ENCODE results near the gene KDM4B.

KDM4B gene

DNA sequence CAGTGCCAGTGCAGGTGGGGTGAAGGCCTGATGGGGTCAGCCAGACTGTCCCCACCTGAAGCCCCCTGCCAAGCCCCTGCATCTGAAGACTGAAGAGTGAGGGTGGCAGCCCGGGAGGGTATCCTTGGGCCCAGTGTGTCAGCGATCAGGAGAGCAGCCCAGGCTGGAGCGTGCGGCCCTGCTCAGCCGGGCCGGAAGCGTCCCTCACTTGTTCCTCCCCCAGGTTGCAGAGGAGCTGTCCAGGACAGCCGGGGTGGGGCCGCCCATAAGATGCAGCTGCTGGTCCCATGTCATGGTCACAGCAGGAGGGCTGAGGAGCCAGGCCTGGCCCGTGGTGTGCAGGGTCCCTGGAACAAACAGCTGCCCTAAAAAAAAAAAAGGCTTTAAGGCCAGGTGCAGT, 55.4 kb downstream of the KDM4B start:
- no peaks in the 10 kb centered on the region for H3K4me1 ChIP-seq (ENCODE audit: insufficient read depth, low read length)
- no peak overlapping the region for H3K9ac ChIP-seq (ENCODE audit: low read depth, low read length)
- peaks cover 92% of the 10 kb centered on the region for H3K79me2 ChIP-seq (ENCODE audit: insufficient read depth, low read length)
- H3K27me3 ChIP-seq (ENCODE audit: insufficient read depth, low read length, poor library complexity), result no peaks in the 10 kb centered on the region
- DNase-seq (no peak), ATAC-seq (ENCODE audit: insufficient read depth, low read depth) (no peak)
- H4K20me1 ChIP-seq (ENCODE audit: insufficient read depth, low read length), result peaks cover 73% of the 10 kb centered on the region
- H3K4me2 ChIP-seq (ENCODE audit: insufficient read depth, low read length), result no peak overlapping the region
- H3K9me3 ChIP-seq (ENCODE audit: insufficient read depth, low read length, severe bottlenecking), result no peaks in the 10 kb centered on the region
- no peak for TF ChIP-seq CTCF (IDR thresholded peaks at IDR 0.05; ENCODE audit: borderline replicate concordance, extremely low read depth, low read length, poor library complexity, severe bottlenecking)
- TF ChIP-seq EZH2 (IDR thresholded peaks at IDR 0.05; ENCODE audit: borderline replicate concordance, low read depth, low read length, severe bottlenecking), result no peak
- no peak overlapping the region for H2AFZ ChIP-seq (ENCODE audit: low read depth, low read length)
- H3K4me3 ChIP-seq (ENCODE audit: low read depth in 1 of 2, low read length in 2 of 2), result no peak overlapping the region
- H3K36me3 ChIP-seq (ENCODE audit: insufficient read depth, low read length), result peaks cover 17% of the 10 kb centered on the region
- H3K27ac ChIP-seq (ENCODE audit: low read length), result no peak overlapping the region

GRCh38 chr19:5025027-5025426, 56.1 kb downstream of the KDM4B start:
- peaks cover 92% of the 10 kb centered on the region for H3K79me2 ChIP-seq (ENCODE audit: insufficient read depth, low read length)
- H4K20me1 ChIP-seq (ENCODE audit: insufficient read depth, low read length), result peaks cover 73% of the 10 kb centered on the region
- no peak overlapping the region for H2AFZ ChIP-seq (ENCODE audit: low read depth, low read length)
- H3K4me2 ChIP-seq (ENCODE audit: insufficient read depth, low read length), result no peak overlapping the region
- no peaks in the 10 kb centered on the region for H3K9me3 ChIP-seq (ENCODE audit: insufficient read depth, low read length, severe bottlenecking)
- H3K4me3 ChIP-seq (ENCODE audit: low read depth in 1 of 2, low read length in 2 of 2), result no peak overlapping the region
- H3K4me1 ChIP-seq (ENCODE audit: insufficient read depth, low read length), result no peaks in the 10 kb centered on the region
- H3K9ac ChIP-seq (ENCODE audit: low read depth, low read length), result no peak overlapping the region
- ATAC-seq (ENCODE audit: insufficient read depth, low read depth) (no peak), DNase-seq (no peak)
- TF ChIP-seq EZH2 (IDR thresholded peaks at IDR 0.05; ENCODE audit: borderline replicate concordance, low read depth, low read length, severe bottlenecking), result no peak
- TF ChIP-seq CTCF (IDR thresholded peaks at IDR 0.05; ENCODE audit: borderline replicate concordance, extremely low read depth, low read length, poor library complexity, severe bottlenecking), result no peak
- H3K36me3 ChIP-seq (ENCODE audit: insufficient read depth, low read length), result peaks cover 10% of the 10 kb centered on the region
- H3K27ac ChIP-seq (ENCODE audit: low read length), result no peak overlapping the region
- no peaks in the 10 kb centered on the region for H3K27me3 ChIP-seq (ENCODE audit: insufficient read depth, low read length, poor library complexity)

DNA sequence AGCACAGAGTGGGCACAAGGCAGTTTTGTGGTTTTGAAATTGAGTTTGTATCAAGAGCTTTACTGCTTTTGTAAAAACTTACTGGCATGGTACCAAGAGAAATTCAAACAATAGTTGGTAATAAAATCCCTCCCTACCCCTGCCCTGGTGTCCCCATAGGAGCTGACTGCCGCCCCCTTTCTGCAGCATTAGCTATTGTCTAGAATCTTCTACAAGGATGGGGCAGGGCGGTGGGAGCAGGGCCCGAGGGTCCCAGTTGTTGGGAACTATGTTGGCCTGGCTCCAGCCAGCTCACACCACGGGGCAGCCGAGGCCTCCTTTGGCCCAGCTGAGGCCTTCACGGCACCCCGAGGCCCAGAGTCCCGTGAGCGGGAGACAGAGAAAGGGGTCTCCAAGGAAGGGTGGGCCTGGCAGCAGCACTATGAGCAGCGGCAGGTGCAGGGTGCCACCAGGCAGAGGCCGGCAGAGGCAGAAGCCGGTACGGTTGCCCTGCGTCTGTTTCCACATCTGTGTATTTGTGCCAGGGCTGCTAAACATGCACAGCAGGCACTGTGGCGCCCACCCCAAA, 57.9 kb downstream of the KDM4B start:
- H3K36me3 ChIP-seq (ENCODE audit: insufficient read depth, low read length), result peaks cover 10% of the 10 kb centered on the region; the same call in 1 of the 2 replicates

More for the DNA sequence above, 57.9 kb downstream of the KDM4B start:
- H3K27ac ChIP-seq (ENCODE audit: low read length), result no peak overlapping the region
- DNase-seq (no peak), ATAC-seq (ENCODE audit: insufficient read depth, low read depth) (no peak)
- H3K9me3 ChIP-seq (ENCODE audit: insufficient read depth, low read length, severe bottlenecking), result no peaks in the 10 kb centered on the region
- no peak overlapping the region for H3K4me3 ChIP-seq (ENCODE audit: low read depth in 1 of 2, low read length in 2 of 2)
- peaks cover 83% of the 10 kb centered on the region for H4K20me1 ChIP-seq (ENCODE audit: insufficient read depth, low read length)
- peaks cover 5% of the 10 kb centered on the region for H3K4me1 ChIP-seq (ENCODE audit: insufficient read depth, low read length)
- H3K27me3 ChIP-seq (ENCODE audit: insufficient read depth, low read length, poor library complexity), result no peaks in the 10 kb centered on the region
- TF ChIP-seq EZH2 (IDR thresholded peaks at IDR 0.05; ENCODE audit: borderline replicate concordance, low read depth, low read length, severe bottlenecking) (no peak), CTCF (IDR thresholded peaks at IDR 0.05; ENCODE audit: borderline replicate concordance, extremely low read depth, low read length, poor library complexity, severe bottlenecking) (no peak)
- no peak overlapping the region for H2AFZ ChIP-seq (ENCODE audit: low read depth, low read length)
- H3K4me2 ChIP-seq (ENCODE audit: insufficient read depth, low read length), result no peak overlapping the region
- peaks cover 95% of the 10 kb centered on the region for H3K79me2 ChIP-seq (ENCODE audit: insufficient read depth, low read length)
- no peak overlapping the region for H3K9ac ChIP-seq (ENCODE audit: low read depth, low read length)

Data from DND-41 (cell line).